PC-3 (cell line): ENCODE data around the gene CC2D2A. TPM values are rescaled to one million over a fixed set of nuclear protein-coding genes. Genes with fewer than 3 reads are reported as not detected.

Experiments used
- ATAC-seq: fragments of 200-7000 bp; cut with Tn5 transposase; 2 replicates; pipeline ENCODE4 v1.9.1; 2020; ENCODE audit warnings: mild to moderate bottlenecking, moderate library complexity
- BruUV-seq: library from RNA; stranded (reverse); fragments of 400-500 nt; replicated peaks from 2 replicates; lab custom pipeline; 2021; lab: Mats Ljungman, UMichigan
- CTCF ChIA-PET: fragments of 300-600 bp; sonication (Branson Sonifier 250); formaldehyde crosslinking; loops from one replicate; lab custom pipeline; 2022; ENCODE audit warnings: antibody characterized with exemption; lab: Charles Lee
- POLR2A ChIA-PET: fragments of 300-600 bp; sonication (Branson Sonifier 250); formaldehyde crosslinking; loops from one replicate; lab custom pipeline; 2022; ENCODE audit warnings: antibody characterized with exemption; ENCODE audit not compliant: unreplicated experiment; lab: Charles Lee
- DNase-seq: peaks from one replicate; pipeline ENCODE4 v3.0.0-alpha.2; 2015
- H2AFZ ChIP-seq: fragments of 300-600 bp; sonication (generic); 2 replicates; pipeline ENCODE4 v1.6.0; 2016; ENCODE audit warnings: antibody characterized with exemption, low read length
- H3F3A ChIP-seq: fragments of 300-600 bp; sonication (generic); one replicate; pipeline ENCODE4 v1.6.0; 2017; ENCODE audit warnings: antibody characterized with exemption, low read length, control low read depth, mild to moderate bottlenecking; ENCODE audit not compliant: unreplicated experiment
- H3K27ac ChIP-seq: fragments of 300-600 bp; sonication (generic); 2 replicates; pipeline ENCODE4 v1.5.1; 2016; ENCODE audit warnings: mild to moderate bottlenecking, low read length
- H3K27me3 ChIP-seq: fragments of 300-600 bp; sonication (generic); 2 replicates; pipeline ENCODE4 v1.6.1; 2016; ENCODE audit warnings: low read length, mixed read lengths
- H3K36me3 ChIP-seq: fragments of 300-600 bp; sonication (generic); 2 replicates; pipeline ENCODE4 v1.6.1; 2016; ENCODE audit warnings: low read depth, mixed run types, low read length, mixed read lengths
- H3K4me1 ChIP-seq: fragments of 300-600 bp; sonication (generic); 2 replicates; pipeline ENCODE4 v1.5.1; 2016; ENCODE audit warnings: low read length; ENCODE audit not compliant: insufficient read depth
- H3K4me2 ChIP-seq: fragments of 300-600 bp; sonication (generic); 2 replicates; pipeline ENCODE4 v1.6.0; 2016; ENCODE audit warnings: low read length
- H3K4me3 ChIP-seq: fragments of 300-600 bp; sonication (generic); 2 replicates; pipeline ENCODE4 v1.5.1; 2016; ENCODE audit warnings: mild to moderate bottlenecking, low read length, mixed read lengths
- H3K79me2 ChIP-seq: fragments of 300-600 bp; sonication (generic); 2 replicates; pipeline ENCODE4 v1.6.1; 2017; ENCODE audit warnings: low read length, mixed read lengths
- H3K9ac ChIP-seq: fragments of 300-600 bp; sonication (generic); 2 replicates; pipeline ENCODE4 v1.6.0; 2016; ENCODE audit warnings: mild to moderate bottlenecking, low read length
- H3K9me2 ChIP-seq: fragments of 300-600 bp; sonication (generic); replicated peaks from 2 replicates; pipeline ENCODE4 v1.6.1; 2016; ENCODE audit warnings: mixed run types, low read length, mixed read lengths
- H3K9me3 ChIP-seq: fragments of 300-600 bp; sonication (generic); 2 replicates; pipeline ENCODE4 v1.6.1; 2016; ENCODE audit warnings: low read length, mixed read lengths
- H4K20me1 ChIP-seq: fragments of 300-600 bp; sonication (generic); 2 replicates; pipeline ENCODE4 v1.6.1; 2016; ENCODE audit warnings: low read length, mixed read lengths
- CTCF ChIP-seq: fragments of 300-600 bp; sonication (generic); conservative IDR thresholded peaks from 2 replicates; pipeline ENCODE4 v1.5.1; 2017; ENCODE audit warnings: antibody characterized with exemption, low read depth, mild to moderate bottlenecking, low read length
- EZH2 ChIP-seq: fragments of 300-600 bp; sonication (generic); IDR thresholded peaks from one replicate; pipeline ENCODE4 v1.6.1; 2017; ENCODE audit warnings: antibody characterized with exemption, mild to moderate bottlenecking, low read length; ENCODE audit not compliant: unreplicated experiment
- EZH2phosphoT487 ChIP-seq: fragments of 300-600 bp; sonication (generic); IDR thresholded peaks from 2 replicates; pipeline ENCODE4 v1.6.1; 2018; ENCODE audit warnings: mild to moderate bottlenecking, antibody characterized with exemption, low read length, borderline replicate concordance
- intact Hi-C: fragments of 100-400 bp; cut with micrococcal nuclease; formaldehyde crosslinking; loops from 2 replicates; pipeline ENCODE4 v1.9.0; 2023
- total RNA-seq: library from RNA; depleted of rRNA; stranded (reverse); fragments of >200 nt; gene quantifications from 2 replicates; pipeline ENCODE4 v1.2.3, GENCODE V29; 2014

Gene CC2D2A
- total RNA-seq, 1 experiment from 2014 or later = 13.4 TPM

DNA sequence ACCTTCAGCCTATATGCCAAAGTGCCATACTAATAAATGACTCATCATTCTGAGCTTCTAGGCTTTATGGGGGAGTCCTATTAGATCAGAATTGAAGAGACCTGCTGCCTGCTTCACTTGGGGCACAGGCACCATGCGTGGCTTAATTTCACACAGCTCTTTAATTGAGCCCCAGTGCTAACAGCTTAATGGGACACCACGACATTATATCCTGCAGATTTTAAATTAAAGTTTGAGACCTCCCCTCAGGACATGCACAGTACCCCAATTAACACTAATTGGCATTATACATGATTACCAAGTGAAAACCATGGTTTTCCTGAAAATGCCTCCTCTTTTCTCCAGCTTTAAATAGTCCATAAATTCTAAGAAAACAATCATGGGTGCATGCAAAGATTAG is 35.0 kb upstream of the CC2D2A start:
- H3K36me3 ChIP-seq = no peaks in the 10 kb centered on the region
- intact Hi-C loops = no loop called here
- H2AFZ ChIP-seq = no peak overlapping the region
- H3K4me2 ChIP-seq = no peak overlapping the region
- DNase-seq (no peak), ATAC-seq (no peak)
- H3K4me1 ChIP-seq = no peaks in the 10 kb centered on the region
- no peak overlapping the region for H3K4me3 ChIP-seq
- POLR2A ChIA-PET = no interaction called here
- H3F3A ChIP-seq = no peaks in the 10 kb centered on the region
- CTCF ChIA-PET = no interaction called here
- H3K9me3 ChIP-seq = no peaks in the 10 kb centered on the region
- no peaks in the 10 kb centered on the region for H3K27me3 ChIP-seq
- H3K27ac ChIP-seq = no peak overlapping the region
- BruUV-seq = no TSS peak
- no peaks in the 10 kb centered on the region for H4K20me1 ChIP-seq
- H3K9ac ChIP-seq = no peak overlapping the region
- H3K79me2 ChIP-seq = no peaks in the 10 kb centered on the region
- no peaks in the 10 kb centered on the region for H3K9me2 ChIP-seq
- TF ChIP-seq EZH2 (no peak), CTCF (no peak), EZH2phosphoT487 (no peak)

GRCh38 chr4:15436513-15436912 is 33.2 kb upstream of the CC2D2A start:
- Histone ChIP-seq H3K9me2 (no peaks in the 10 kb centered on the region), H3K4me1 (no peaks in the 10 kb centered on the region), H3K9me3 (no peaks in the 10 kb centered on the region), H3K4me3 (no peak overlapping the region), H4K20me1 (no peaks in the 10 kb centered on the region), H3K36me3 (no peaks in the 10 kb centered on the region), H3K27ac (no peak overlapping the region), H2AFZ (no peak overlapping the region), H3K79me2 (no peaks in the 10 kb centered on the region), H3K4me2 (no peak overlapping the region), H3F3A (no peaks in the 10 kb centered on the region), H3K9ac (no peak overlapping the region), H3K27me3 (no peaks in the 10 kb centered on the region)
- no TSS peak for BruUV-seq
- intact Hi-C loops = no loop called here
- DNase-seq = peak; percentile 22
- no peak for ATAC-seq
- no peak for TF ChIP-seq EZH2phosphoT487
- ChIA-PET CTCF (no interaction called here), POLR2A (no interaction called here)

GRCh38 chr4:15438939-15439524 is 30.6 kb upstream of the CC2D2A start:
- no peak overlapping the region for H2AFZ ChIP-seq
- H3K4me2 ChIP-seq = no peak overlapping the region
- no peaks in the 10 kb centered on the region for H3F3A ChIP-seq
- BruUV-seq = no TSS peak
- no peak for DNase-seq
- H3K9me3 ChIP-seq = no peaks in the 10 kb centered on the region
- H3K4me3 ChIP-seq = no peak overlapping the region
- intact Hi-C loops = no loop called here
- ATAC-seq = no peak
- no peaks in the 10 kb centered on the region for H3K36me3 ChIP-seq
- no peaks in the 10 kb centered on the region for H3K27me3 ChIP-seq
- TF ChIP-seq EZH2 (no peak), EZH2phosphoT487 (no peak), CTCF (no peak)
- CTCF ChIA-PET = no interaction called here
- no peaks in the 10 kb centered on the region for H3K9me2 ChIP-seq
- H3K9ac ChIP-seq = no peak overlapping the region
- no peaks in the 10 kb centered on the region for H3K79me2 ChIP-seq
- no peaks in the 10 kb centered on the region for H4K20me1 ChIP-seq
- H3K27ac ChIP-seq = no peak overlapping the region
- H3K4me1 ChIP-seq = no peaks in the 10 kb centered on the region
- POLR2A ChIA-PET = no interaction called here
